ENCODE results near the gene RHOXF1.
"Not testable (repeated sequence)": the region's sequence is repeated elsewhere in the genome, so short reads cannot be mapped to it uniquely, and the experiment has no call there.

The RHOXF1 gene

GRCh38 chrX:120085553-120086185 is 30.0 kb downstream of the RHOXF1 start:
- DNase-seq (ENCODE audit: low spot score), result not testable (repeated sequence)

- DNase-seq (ENCODE audit: low spot score), result not testable (repeated sequence)
Observed at GRCh38 chrX:120077590-120077989, 38.1 kb downstream of the RHOXF1 start, which contains the start of gene RHOXF2B. Gene RHOXF2B (minus strand): TSS chrX:120077690. CDS start chrX:120077552, 138 bp downstream.

GRCh38 chrX:120066169-120066568 is 49.5 kb downstream of the RHOXF1 start:
- DNase-seq (ENCODE audit: low spot score), result not testable (repeated sequence)

Measured in AG08395 (cell line).